ENCODE results near the gene ERC1. TPM values are rescaled to one million over a fixed set of nuclear protein-coding genes. Genes with fewer than 3 reads are reported as not detected.

Gene ERC1
- total and polyA plus RNA-seq, 2 donors (not counting 3 experiments of a cell fraction or from before 2014, with no cell fraction given), result 11.7 to 66.1 TPM

GRCh38 chr12:951176-951575, 39.8 kb upstream of the ERC1 start:
- Histone ChIP-seq H2AFZ (ENCODE audit: low read depth, low read length) (no peak overlapping the region), H3K4me2 (ENCODE audit: insufficient read depth, low read length) (no peak overlapping the region), H3K79me2 (ENCODE audit: control insufficient read depth, insufficient read depth, low read length) (peaks cover 20% of the 10 kb centered on the region), H3K4me3 (replicated peaks in 1 of 3; ENCODE audit: insufficient read depth in 1 of 3, low read depth in 1 of 3, low read length in 3 of 3) (no peak overlapping the region), H3K27ac (ENCODE audit: insufficient read depth, low read depth, low read length) (no peak overlapping the region), H3K4me1 (ENCODE audit: control insufficient read depth, extremely low read depth, insufficient read depth, low read length) (peaks cover 15% of the 10 kb centered on the region), H3K36me3 (ENCODE audit: control insufficient read depth in 2 of 2, extremely low read depth in 1 of 2, insufficient read depth in 2 of 2, low read length in 2 of 2) (no peaks in the 10 kb centered on the region), H3K27me3 (ENCODE audit: control insufficient read depth in 2 of 2, insufficient read depth in 2 of 2, low read length in 2 of 2) (no peaks in the 10 kb centered on the region), H3K9me3 (replicated peaks; ENCODE audit: control insufficient read depth, insufficient read depth, low read length) (no peaks in the 10 kb centered on the region), H4K20me1 (replicated peaks; ENCODE audit: control insufficient read depth, extremely low read depth, insufficient read depth, low read length) (no peaks in the 10 kb centered on the region), H3K9me1 (replicated peaks; ENCODE audit: control insufficient read depth, extremely low read depth, insufficient read depth, low read length) (no peaks in the 10 kb centered on the region), H3K9ac (replicated peaks; ENCODE audit: extremely low read depth, insufficient read depth, low read length) (no peak overlapping the region)
- intact Hi-C loops (cut with micrococcal nuclease) (loop anchor here (5.0 kb wide), 1 partner anchor 141 kb away; no protein-coding TSS in a partner anchor), dilution Hi-C loops (cut with MboI; ENCODE audit: extremely low pct_ligation_motif_present, low sequenced_read_pairs) (no loop called here)
- ChIA-PET CTCF (interaction anchor here (1.0 to 4.3 kb wide), 5 partner anchors 17 to 632 kb away, joined by 3 to 48 read pairs (median 4); partner anchors contain the start of gene ERC1), POLR2A (no interaction called here)
- FAIRE-seq (no peak), DNase-seq (ENCODE audit: low read depth, low spot score) (no peak)
- BruUV-seq (replicated peaks), result no TSS peak
- TF ChIP-seq POLR2AphosphoS5 (IDR thresholded peaks at IDR 0.05; ENCODE audit: insufficient read depth, low read depth, low read length), result no peak
- no peak for TF ChIP-seq GATA2 (IDR thresholded peaks at IDR 0.05; ENCODE audit: insufficient read depth, insufficient read length, low read depth, low read length)
- TF ChIP-seq FOS (IDR thresholded peaks at IDR 0.05; ENCODE audit: borderline replicate concordance, insufficient read depth, low read length), result no peak
- TF ChIP-seq JUN (IDR thresholded peaks at IDR 0.05; ENCODE audit: borderline replicate concordance, insufficient read depth, insufficient read length, low read depth), result no peak
- TF ChIP-seq CTCF (IDR thresholded peaks at IDR 0.05; ENCODE audit: extremely low read depth in 1 of 2, insufficient read depth in 1 of 2, low read depth in 1 of 2, low read length in 2 of 2), result no peak
- TF ChIP-seq EZH2 (IDR thresholded peaks at IDR 0.05; ENCODE audit: borderline replicate concordance, low read depth, low read length, severe bottlenecking), result no peak
- TF ChIP-seq, protein P1, sequence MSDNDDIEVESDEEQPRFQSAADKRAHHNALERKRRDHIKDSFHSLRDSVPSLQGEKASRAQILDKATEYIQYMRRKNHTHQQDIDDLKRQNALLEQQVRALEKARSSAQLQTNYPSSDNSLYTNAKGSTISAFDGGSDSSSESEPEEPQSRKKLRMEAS (IDR thresholded peaks at IDR 0.05; ENCODE audit: insufficient read depth, insufficient read length), result no peak
- TF ChIP-seq POLR2A (IDR thresholded peaks at IDR 0.05; ENCODE audit: low read depth, low read length), result no peak
